AG09319 (cell line): Measurements from ENCODE around the gene MIER3.

Experiments
- DNase-seq: peaks from one replicate; pipeline ENCODE4 v3.0.0-alpha.2; 2010; ENCODE audit warnings: low read depth; ENCODE audit errors: extremely low read depth
- TF ChIP-seq, protein P1 (sequence below): IDR thresholded peaks from 2 replicates; pipeline ENCODE4 v1.5.1; 2011; ENCODE audit warnings: low read depth, mild to moderate bottlenecking, inconsistent platforms, low read length, moderate library complexity

MIER3 gene

DNA sequence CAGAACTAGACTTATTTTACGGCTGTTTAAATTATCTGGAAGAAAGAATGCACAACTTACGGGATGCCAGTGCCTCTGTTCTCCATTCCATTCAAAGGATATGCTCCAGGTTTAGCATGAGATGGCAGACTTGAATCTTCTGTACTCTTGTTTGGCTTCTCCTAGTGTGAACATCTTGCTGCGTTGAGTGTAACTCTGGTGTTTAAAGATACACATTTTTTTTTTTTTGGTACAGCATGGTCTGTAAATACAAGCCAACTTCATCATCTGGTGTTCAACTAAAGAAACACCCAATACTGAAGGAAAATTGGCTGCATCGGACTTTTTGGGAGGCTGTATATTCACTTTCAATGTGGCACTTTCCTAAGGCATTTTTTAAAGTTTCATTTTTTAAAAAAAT lies 7.4 kb upstream of the MIER3 start:
- TF ChIP-seq, protein P1, sequence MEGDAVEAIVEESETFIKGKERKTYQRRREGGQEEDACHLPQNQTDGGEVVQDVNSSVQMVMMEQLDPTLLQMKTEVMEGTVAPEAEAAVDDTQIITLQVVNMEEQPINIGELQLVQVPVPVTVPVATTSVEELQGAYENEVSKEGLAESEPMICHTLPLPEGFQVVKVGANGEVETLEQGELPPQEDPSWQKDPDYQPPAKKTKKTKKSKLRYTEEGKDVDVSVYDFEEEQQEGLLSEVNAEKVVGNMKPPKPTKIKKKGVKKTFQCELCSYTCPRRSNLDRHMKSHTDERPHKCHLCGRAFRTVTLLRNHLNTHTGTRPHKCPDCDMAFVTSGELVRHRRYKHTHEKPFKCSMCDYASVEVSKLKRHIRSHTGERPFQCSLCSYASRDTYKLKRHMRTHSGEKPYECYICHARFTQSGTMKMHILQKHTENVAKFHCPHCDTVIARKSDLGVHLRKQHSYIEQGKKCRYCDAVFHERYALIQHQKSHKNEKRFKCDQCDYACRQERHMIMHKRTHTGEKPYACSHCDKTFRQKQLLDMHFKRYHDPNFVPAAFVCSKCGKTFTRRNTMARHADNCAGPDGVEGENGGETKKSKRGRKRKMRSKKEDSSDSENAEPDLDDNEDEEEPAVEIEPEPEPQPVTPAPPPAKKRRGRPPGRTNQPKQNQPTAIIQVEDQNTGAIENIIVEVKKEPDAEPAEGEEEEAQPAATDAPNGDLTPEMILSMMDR: no peak
- DNase-seq: no peak

DNA sequence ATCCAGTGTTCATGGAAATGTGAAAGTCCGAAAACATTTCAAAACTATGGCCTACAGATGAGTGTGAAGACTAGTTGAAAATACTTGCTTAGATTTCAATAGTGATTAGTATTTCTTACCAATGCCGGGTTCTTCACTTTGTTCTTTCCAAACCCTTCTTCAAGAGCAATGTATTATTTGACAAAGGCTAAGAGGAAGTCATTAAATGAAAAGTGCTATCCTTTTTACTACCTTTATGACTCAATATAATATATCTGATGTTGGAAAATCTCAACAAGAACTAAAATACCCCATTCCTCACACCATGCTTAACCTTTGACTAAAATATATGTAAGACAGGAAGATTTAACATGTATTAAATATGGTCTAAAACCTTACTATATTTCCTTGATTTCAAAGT lies 6.7 kb upstream of the MIER3 start:
- DNase-seq: no peak
- TF ChIP-seq, protein P1: no peak

DNA sequence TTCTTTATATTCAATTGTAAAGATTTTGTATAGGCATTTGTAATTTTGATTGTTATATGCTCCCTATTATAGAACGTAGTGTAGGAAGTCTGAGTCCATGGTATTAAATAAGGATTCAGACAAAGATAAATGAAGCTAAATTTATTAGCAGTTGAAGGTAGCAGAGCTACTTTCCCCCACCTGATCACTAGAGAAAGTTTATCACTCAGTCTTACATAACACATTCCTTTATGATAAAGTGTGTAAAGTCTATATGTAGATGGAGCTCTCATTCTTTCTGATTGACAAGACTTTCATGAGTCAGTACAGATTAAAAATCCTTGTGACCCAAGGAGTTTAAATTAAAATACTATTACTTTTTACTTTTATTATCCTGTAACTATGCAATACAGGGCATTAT lies 2.3 kb upstream of the MIER3 start:
- no peak for DNase-seq

DNA sequence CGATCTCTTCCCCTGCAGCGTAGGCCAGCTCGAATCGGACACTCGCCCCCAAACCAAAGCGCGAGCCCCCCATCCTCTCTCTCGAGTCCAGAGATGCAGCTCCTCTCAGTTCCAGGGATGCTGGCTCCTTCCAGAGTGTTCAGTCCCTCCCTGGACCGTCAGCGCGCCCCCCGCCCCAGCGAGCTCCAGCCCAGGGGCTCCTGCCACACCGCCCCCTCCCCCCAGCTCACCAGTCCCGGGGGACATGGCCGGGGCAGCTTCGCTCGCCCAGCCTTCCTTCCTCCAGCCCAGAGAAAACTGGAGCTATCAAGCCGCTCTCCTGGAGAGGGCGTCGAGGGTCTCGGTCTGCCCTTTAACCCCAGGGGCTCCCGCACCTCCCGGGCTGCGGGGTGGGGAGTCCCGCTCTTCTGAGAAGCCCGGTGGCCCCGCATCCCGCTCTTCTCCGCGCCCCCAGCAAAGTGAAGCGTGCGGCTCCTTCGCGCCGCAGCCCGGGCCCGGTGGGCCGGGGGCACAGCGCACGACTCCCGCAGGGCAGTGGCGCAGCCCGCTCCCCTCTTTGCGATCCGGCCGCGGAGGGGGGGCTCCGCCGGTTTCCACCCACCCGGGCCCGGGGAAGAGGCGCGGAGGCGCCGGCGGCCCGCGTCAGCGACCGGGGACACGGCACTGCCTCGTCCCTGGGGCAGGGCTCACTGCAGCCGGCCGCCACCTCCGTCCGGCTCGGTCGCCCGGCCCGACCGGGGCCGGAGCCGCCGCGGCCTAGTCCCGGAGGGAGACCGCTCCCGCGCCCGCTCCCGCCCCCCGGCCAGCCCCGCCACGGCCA lies 587 bp downstream of the MIER3 start:
- DNase-seq: no peak
- TF ChIP-seq, protein P1: no peak

More for the DNA sequence above, 2.3 kb upstream of the MIER3 start:
- TF ChIP-seq, protein P1: no peak

DNA sequence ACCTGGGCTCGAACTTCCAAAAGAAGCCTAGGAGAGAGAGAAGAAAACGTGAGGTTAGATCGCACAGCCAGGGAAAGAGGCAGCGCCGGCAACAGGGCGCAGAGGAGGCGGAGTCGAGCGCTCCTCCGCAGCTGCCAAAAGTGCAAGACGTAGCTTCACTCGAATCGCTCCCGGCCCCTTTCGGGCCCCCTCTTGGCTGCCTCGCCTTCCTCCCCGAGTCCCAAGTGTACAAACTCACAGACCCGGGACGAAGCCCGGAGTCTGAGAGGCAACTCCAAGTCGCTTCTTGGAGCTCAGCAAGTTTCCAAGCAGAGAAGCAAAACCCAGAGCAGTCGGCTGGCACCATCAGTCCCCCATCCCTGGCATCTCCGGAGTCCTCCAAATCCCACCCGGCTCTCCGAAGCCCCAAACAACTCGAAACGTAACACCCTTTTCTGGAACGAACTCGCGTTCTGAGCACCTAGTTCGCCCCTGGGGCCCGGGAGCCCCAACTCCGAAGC lies 1.2 kb downstream of the MIER3 start:
- TF ChIP-seq, protein P1: no peak
- DNase-seq: peak; percentile 28

DNA sequence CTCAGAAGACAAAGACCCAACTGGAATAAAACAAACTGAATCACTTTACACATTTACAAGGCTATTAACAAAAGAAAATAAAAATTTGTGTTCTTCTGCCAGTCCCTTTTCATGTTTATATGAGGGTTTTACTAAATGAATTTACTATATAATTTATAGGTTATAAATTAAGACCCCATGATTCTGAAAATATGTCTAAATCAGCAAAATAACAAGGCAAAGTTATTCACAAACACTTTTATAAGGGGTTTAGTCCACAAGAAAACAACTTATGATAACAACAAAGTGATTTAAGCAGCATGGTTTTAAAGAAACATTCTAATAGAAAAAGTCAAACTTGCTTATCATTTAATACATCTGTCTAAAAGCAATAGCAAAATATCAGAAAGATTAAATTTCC lies 4.9 kb downstream of the MIER3 start:
- DNase-seq: no peak
- TF ChIP-seq, protein P1: no peak

DNA sequence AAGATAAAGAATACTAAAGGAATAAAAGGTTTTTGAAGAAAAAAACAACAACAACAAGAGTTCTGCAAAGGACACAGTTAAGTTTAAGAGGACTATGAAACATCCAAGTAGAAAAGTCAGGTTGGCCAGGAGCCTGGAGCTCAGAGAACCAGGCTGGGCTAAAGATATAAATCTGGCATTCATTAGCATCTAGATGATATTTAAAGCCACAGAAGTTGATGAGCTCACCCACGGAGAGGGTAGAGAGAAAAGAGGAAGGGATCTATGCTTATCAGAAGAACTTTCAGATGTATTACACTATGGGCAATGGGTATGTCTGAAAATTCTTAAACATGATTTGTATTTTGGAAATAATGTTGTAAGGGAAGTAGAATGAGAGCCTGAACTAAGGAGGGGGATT lies 9.9 kb downstream of the MIER3 start:
- TF ChIP-seq, protein P1: no peak
- peak; percentile 55 for DNase-seq
